Neural crest cell (in vitro differentiated cells): ENCODE measurements around the gene MRPS12. TPM values are rescaled to one million over a fixed set of nuclear protein-coding genes. Genes with fewer than 3 reads are reported as not detected.

ENCODE experiments used
- DNase-seq: peaks from one replicate; pipeline ENCODE4 v3.0.0; 2021; ENCODE audit warnings: low read depth, mixed read lengths, low spot score
- H3K27ac Mint-ChIP-seq: one replicate; pipeline ENCODE4 v1.8.0; 2021; ENCODE audit warnings: mild to moderate bottlenecking, mixed read lengths; ENCODE audit not compliant: unreplicated experiment
- H3K27me3 Mint-ChIP-seq: 2 replicates; pipeline ENCODE4 v1.8.0; 2021; ENCODE audit warnings: low read depth, mild to moderate bottlenecking, mixed read lengths
- H3K36me3 Mint-ChIP-seq: 2 replicates; pipeline ENCODE4 v1.8.0; 2021; ENCODE audit warnings: low read depth, mild to moderate bottlenecking, mixed read lengths
- H3K4me1 Mint-ChIP-seq: 2 replicates; pipeline ENCODE4 v1.8.0; 2021; ENCODE audit warnings: mixed read lengths
- H3K4me3 Mint-ChIP-seq: one replicate; pipeline ENCODE4 v1.8.0; 2021; ENCODE audit warnings: mild to moderate bottlenecking, mixed read lengths
- H3K9me3 Mint-ChIP-seq: 2 replicates; pipeline ENCODE4 v1.8.0; 2021; ENCODE audit warnings: mixed read lengths
- CTCF ChIP-seq: fragments of 200-600 bp; sonication (generic); conservative IDR thresholded peaks from 2 replicates; pipeline ENCODE4 v1.5.0; 2021; ENCODE audit warnings: antibody characterized with exemption, mild to moderate bottlenecking
- total RNA-seq: library from RNA; stranded (reverse); gene quantifications from 2 replicates; pipeline ENCODE4 v1.2.1, GENCODE V29; 2021

The MRPS12 gene
- total RNA-seq, 1 donor from 2014 or later = 34.4 TPM

- H3K27ac Mint-ChIP-seq = no peak overlapping the region
- no peak for DNase-seq
- H3K27me3 Mint-ChIP-seq = peaks cover 3% of the 10 kb centered on the region
- peaks cover 11% of the 10 kb centered on the region for H3K4me1 Mint-ChIP-seq
- peaks cover 12% of the 10 kb centered on the region for H3K36me3 Mint-ChIP-seq
- peak overlapping the region; percentile 4 for H3K4me3 Mint-ChIP-seq
- no peak for TF ChIP-seq CTCF
- H3K9me3 Mint-ChIP-seq = no peaks in the 10 kb centered on the region
Observed at GRCh38 chr19:38944981-38945506, 14.3 kb downstream of the MRPS12 start.

- Mint-ChIP-seq H3K27me3 (peaks cover 3% of the 10 kb centered on the region), H3K4me1 (peaks cover 15% of the 10 kb centered on the region), H3K27ac (no peak overlapping the region), H3K36me3 (peaks cover 12% of the 10 kb centered on the region), H3K4me3 (no peak overlapping the region), H3K9me3 (no peaks in the 10 kb centered on the region)
- no peak for TF ChIP-seq CTCF
- DNase-seq = no peak
Observed at GRCh38 chr19:38945562-38946228, 15.0 kb downstream of the MRPS12 start.

GRCh38 chr19:38946229-38947010, 15.7 kb downstream of the MRPS12 start:
- Mint-ChIP-seq H3K4me1 (peaks cover 15% of the 10 kb centered on the region), H3K4me3 (peak overlapping the region; percentile 56), H3K27me3 (peaks cover 3% of the 10 kb centered on the region), H3K36me3 (peaks cover 12% of the 10 kb centered on the region), H3K27ac (no peak overlapping the region), H3K9me3 (no peaks in the 10 kb centered on the region)
- TF ChIP-seq CTCF = no peak
- no peak for DNase-seq

GRCh38 chr19:38949580-38950367, 19.0 kb downstream of the MRPS12 start:
- Mint-ChIP-seq H3K36me3 (peaks cover 3% of the 10 kb centered on the region), H3K4me3 (peak overlapping the region; percentile 83), H3K4me1 (peaks cover 21% of the 10 kb centered on the region), H3K27ac (no peak overlapping the region), H3K27me3 (peaks cover 3% of the 10 kb centered on the region), H3K9me3 (no peaks in the 10 kb centered on the region)
- peak; percentile 98 for DNase-seq
- TF ChIP-seq CTCF = no peak

- H3K27ac Mint-ChIP-seq = no peak overlapping the region
- no peak for DNase-seq
- TF ChIP-seq CTCF = no peak
- H3K36me3 Mint-ChIP-seq = peaks cover 3% of the 10 kb centered on the region
- no peaks in the 10 kb centered on the region for H3K9me3 Mint-ChIP-seq
- H3K27me3 Mint-ChIP-seq = peaks cover 3% of the 10 kb centered on the region
- no peak overlapping the region for H3K4me3 Mint-ChIP-seq
- peaks cover 21% of the 10 kb centered on the region for H3K4me1 Mint-ChIP-seq
Observed at GRCh38 chr19:38951187-38951586, 20.4 kb downstream of the MRPS12 start.
